Measurements from ENCODE around the gene ARHGAP31. TPM values are rescaled to one million over a fixed set of nuclear protein-coding genes. Genes with fewer than 3 reads are reported as not detected.
"Not testable (repeated sequence)": the region's sequence is repeated elsewhere in the genome, so short reads cannot be mapped to it uniquely, and the experiment has no call there.

The ARHGAP31 gene
- total RNA-seq, 1 donor from 2014 or later, result 48.1 TPM

GRCh38 chr3:119352863-119353527 lies 58.8 kb downstream of the ARHGAP31 start:
- H3K4me3 Mint-ChIP-seq (ENCODE audit: unreplicated experiment), result no peak overlapping the region
- Histone ChIP-seq H3K9me3 (ENCODE audit: insufficient read depth, low read depth, low read length) (no peaks in the 10 kb centered on the region), H3K36me3 (ENCODE audit: insufficient read depth, low read length) (peaks cover 2% of the 10 kb centered on the region), H3K4me1 (ENCODE audit: insufficient read depth, low read length) (peaks cover 36% of the 10 kb centered on the region), H3K4me3 (ENCODE audit: insufficient read depth, low read depth, low read length) (no peak overlapping the region), H3K79me2 (ENCODE audit: insufficient read depth, low read length) (peaks cover 65% of the 10 kb centered on the region), H3K4me2 (ENCODE audit: low read length) (peak overlapping the region; percentile 61), H4K20me1 (ENCODE audit: insufficient read depth, low read length) (peaks cover 47% of the 10 kb centered on the region), H2AFZ (ENCODE audit: low read depth, low read length) (no peak overlapping the region), H3K9ac (ENCODE audit: low read length) (peak overlapping the region; percentile 24), H3K27ac (ENCODE audit: low read depth, low read length) (peak overlapping the region; percentile 53), H3K27me3 (ENCODE audit: insufficient read depth, low read length) (no peaks in the 10 kb centered on the region)
- H3K36me3 Mint-ChIP-seq (ENCODE audit: low read depth, unreplicated experiment), result peaks cover 7% of the 10 kb centered on the region
- no peaks in the 10 kb centered on the region for H3K27me3 Mint-ChIP-seq (ENCODE audit: low read depth, unreplicated experiment)
- H3K9me3 Mint-ChIP-seq (ENCODE audit: unreplicated experiment), result no peaks in the 10 kb centered on the region
- TF ChIP-seq EZH2 (IDR thresholded peaks at IDR 0.05; ENCODE audit: insufficient read depth, low read length) (no peak), CTCF (IDR thresholded peaks at IDR 0.05; ENCODE audit: insufficient read depth, low read depth, low read length) (peak; percentile 33)
- DNase-seq (ENCODE audit: low read depth), result peak; percentile 62
- H3K27ac Mint-ChIP-seq (ENCODE audit: unreplicated experiment), result peak overlapping the region; percentile 86
- no peak for FAIRE-seq
- H3K4me1 Mint-ChIP-seq (ENCODE audit: low read depth, unreplicated experiment), result peaks cover 55% of the 10 kb centered on the region

- H3K4me3 ChIP-seq (ENCODE audit: insufficient read depth, low read depth, low read length); H2AFZ ChIP-seq (ENCODE audit: low read depth, low read length); H3K36me3 Mint-ChIP-seq (ENCODE audit: low read depth, unreplicated experiment); DNase-seq (ENCODE audit: low read depth); H3K27me3 Mint-ChIP-seq (ENCODE audit: low read depth, unreplicated experiment); H3K4me2 ChIP-seq (ENCODE audit: low read length); H3K9me3 Mint-ChIP-seq (ENCODE audit: unreplicated experiment); H3K27me3 ChIP-seq (ENCODE audit: insufficient read depth, low read length); H3K36me3 ChIP-seq (ENCODE audit: insufficient read depth, low read length); FAIRE-seq; H3K4me3 Mint-ChIP-seq (ENCODE audit: unreplicated experiment); H3K27ac ChIP-seq (ENCODE audit: low read depth, low read length); H3K27ac Mint-ChIP-seq (ENCODE audit: unreplicated experiment); H3K9ac ChIP-seq (ENCODE audit: low read length); H3K9me3 ChIP-seq (ENCODE audit: insufficient read depth, low read depth, low read length): not testable (repeated sequence)
- peaks cover 54% of the 10 kb centered on the region for H3K4me1 Mint-ChIP-seq (ENCODE audit: low read depth, unreplicated experiment)
- H4K20me1 ChIP-seq (ENCODE audit: insufficient read depth, low read length), result peaks cover 55% of the 10 kb centered on the region
- peaks cover 22% of the 10 kb centered on the region for H3K4me1 ChIP-seq (ENCODE audit: insufficient read depth, low read length)
- peaks cover 63% of the 10 kb centered on the region for H3K79me2 ChIP-seq (ENCODE audit: insufficient read depth, low read length)
These were observed 61.4 kb downstream of the ARHGAP31 start for GRCh38 chr3:119355608-119356007.

GRCh38 chr3:119356646-119357045 lies 62.5 kb downstream of the ARHGAP31 start:
- FAIRE-seq, result no peak
- no peak for TF ChIP-seq EZH2 (IDR thresholded peaks at IDR 0.05; ENCODE audit: insufficient read depth, low read length)
- TF ChIP-seq CTCF (IDR thresholded peaks at IDR 0.05; ENCODE audit: insufficient read depth, low read depth, low read length), result no peak

More at GRCh38 chr3:119356646-119357045, 62.5 kb downstream of the ARHGAP31 start:
- Histone ChIP-seq H3K4me3 (ENCODE audit: insufficient read depth, low read depth, low read length) (no peak overlapping the region), H3K79me2 (ENCODE audit: insufficient read depth, low read length) (peaks cover 63% of the 10 kb centered on the region), H3K36me3 (ENCODE audit: insufficient read depth, low read length) (no peaks in the 10 kb centered on the region), H3K27me3 (ENCODE audit: insufficient read depth, low read length) (no peaks in the 10 kb centered on the region), H2AFZ (ENCODE audit: low read depth, low read length) (no peak overlapping the region), H3K27ac (ENCODE audit: low read depth, low read length) (no peak overlapping the region), H3K4me2 (ENCODE audit: low read length) (peak overlapping the region; percentile 4), H4K20me1 (ENCODE audit: insufficient read depth, low read length) (peaks cover 63% of the 10 kb centered on the region), H3K9me3 (ENCODE audit: insufficient read depth, low read depth, low read length) (no peaks in the 10 kb centered on the region), H3K4me1 (ENCODE audit: insufficient read depth, low read length) (peaks cover 20% of the 10 kb centered on the region), H3K9ac (ENCODE audit: low read length) (no peak overlapping the region)
- H3K4me1 Mint-ChIP-seq (ENCODE audit: low read depth, unreplicated experiment), result peaks cover 48% of the 10 kb centered on the region
- no peaks in the 10 kb centered on the region for H3K9me3 Mint-ChIP-seq (ENCODE audit: unreplicated experiment)
- DNase-seq (ENCODE audit: low read depth), result peak; percentile 26
- no peak overlapping the region for H3K4me3 Mint-ChIP-seq (ENCODE audit: unreplicated experiment)
- no peaks in the 10 kb centered on the region for H3K27me3 Mint-ChIP-seq (ENCODE audit: low read depth, unreplicated experiment)
- H3K36me3 Mint-ChIP-seq (ENCODE audit: low read depth, unreplicated experiment), result peaks cover 4% of the 10 kb centered on the region
- H3K27ac Mint-ChIP-seq (ENCODE audit: unreplicated experiment), result no peak overlapping the region
